Fibroblast of villous mesenchyme (primary cell): ENCODE results near the gene CDKL4. TPM values are rescaled to one million over a fixed set of nuclear protein-coding genes. Genes with fewer than 3 reads are reported as not detected.

Source experiments
- DNase-seq: peaks from one replicate; pipeline ENCODE4 v3.0.0-alpha.2; 2010; ENCODE audit warnings: low read depth
- H3K4me3 ChIP-seq: 2 replicates; pipeline ENCODE4 v1.5.1; 2011; ENCODE audit warnings: low read depth, mild to moderate bottlenecking, low read length
- total RNA-seq: library from RNA; depleted of rRNA; stranded (reverse); fragments of >200 nt; gene quantifications from 2 replicates; pipeline ENCODE4 v1.2.3, GENCODE V29; 2012
- TF ChIP-seq, protein P1 (sequence below): IDR thresholded peaks from 2 replicates; pipeline ENCODE4 v1.5.1; 2012; ENCODE audit warnings: low read depth, mild to moderate bottlenecking, low read length; ENCODE audit not compliant: insufficient read depth

Gene CDKL4
- total RNA-seq, 1 donor = 4.3 TPM

GRCh38 chr2:39266916-39267434, 23.2 kb upstream of the CDKL4 start:
- H3K4me3 ChIP-seq = no peak overlapping the region
- no peak for DNase-seq
- TF ChIP-seq, protein P1, sequence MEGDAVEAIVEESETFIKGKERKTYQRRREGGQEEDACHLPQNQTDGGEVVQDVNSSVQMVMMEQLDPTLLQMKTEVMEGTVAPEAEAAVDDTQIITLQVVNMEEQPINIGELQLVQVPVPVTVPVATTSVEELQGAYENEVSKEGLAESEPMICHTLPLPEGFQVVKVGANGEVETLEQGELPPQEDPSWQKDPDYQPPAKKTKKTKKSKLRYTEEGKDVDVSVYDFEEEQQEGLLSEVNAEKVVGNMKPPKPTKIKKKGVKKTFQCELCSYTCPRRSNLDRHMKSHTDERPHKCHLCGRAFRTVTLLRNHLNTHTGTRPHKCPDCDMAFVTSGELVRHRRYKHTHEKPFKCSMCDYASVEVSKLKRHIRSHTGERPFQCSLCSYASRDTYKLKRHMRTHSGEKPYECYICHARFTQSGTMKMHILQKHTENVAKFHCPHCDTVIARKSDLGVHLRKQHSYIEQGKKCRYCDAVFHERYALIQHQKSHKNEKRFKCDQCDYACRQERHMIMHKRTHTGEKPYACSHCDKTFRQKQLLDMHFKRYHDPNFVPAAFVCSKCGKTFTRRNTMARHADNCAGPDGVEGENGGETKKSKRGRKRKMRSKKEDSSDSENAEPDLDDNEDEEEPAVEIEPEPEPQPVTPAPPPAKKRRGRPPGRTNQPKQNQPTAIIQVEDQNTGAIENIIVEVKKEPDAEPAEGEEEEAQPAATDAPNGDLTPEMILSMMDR = no peak

- DNase-seq = no peak
Measured at GRCh38 chr2:39266139-39266805, 22.5 kb upstream of the CDKL4 start.

DNA sequence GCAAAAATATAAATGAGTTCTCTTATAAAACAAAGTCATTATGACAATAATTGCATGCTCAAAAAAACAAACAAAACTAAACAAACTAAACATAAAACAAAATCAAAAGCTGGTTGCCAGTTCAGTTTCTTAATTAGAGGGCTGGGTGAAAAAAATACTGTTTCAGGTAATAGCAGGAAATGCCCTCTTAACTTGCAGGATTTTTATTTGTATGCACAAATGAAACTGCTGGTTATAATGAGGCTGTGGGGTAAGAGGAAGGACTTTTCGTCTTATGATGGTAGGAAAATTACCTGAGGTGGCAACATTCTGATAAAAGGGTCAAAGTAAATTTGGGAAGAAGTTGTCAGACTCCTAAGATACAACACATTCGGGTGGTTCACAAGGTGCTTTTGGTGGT, 21.5 kb upstream of the CDKL4 start:
- DNase-seq = no peak
- TF ChIP-seq, protein P1 = no peak
- no peak overlapping the region for H3K4me3 ChIP-seq

More at GRCh38 chr2:39266139-39266805, 22.5 kb upstream of the CDKL4 start:
- TF ChIP-seq, protein P1 = no peak
- no peak overlapping the region for H3K4me3 ChIP-seq

DNA sequence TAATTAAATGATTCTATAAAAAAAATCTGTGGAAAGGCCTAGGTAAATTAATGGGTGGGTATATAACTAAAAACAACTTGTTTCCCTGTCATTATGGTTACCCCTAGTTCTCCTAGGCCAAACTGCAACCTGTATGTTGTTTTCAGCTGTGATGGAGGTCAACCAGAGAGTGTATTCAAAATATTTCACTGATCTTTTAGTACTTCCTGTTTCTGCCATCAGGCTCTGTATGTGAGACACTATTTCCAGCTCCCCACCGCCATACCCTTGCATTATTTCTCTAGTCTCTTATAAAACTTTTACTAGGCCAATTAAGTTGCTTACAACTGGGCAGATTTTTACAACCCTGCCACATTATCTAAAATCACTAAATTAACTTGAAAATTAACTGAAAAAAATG, 21.0 kb upstream of the CDKL4 start:
- TF ChIP-seq, protein P1 = no peak
- H3K4me3 ChIP-seq = no peak overlapping the region
- DNase-seq = no peak

DNA sequence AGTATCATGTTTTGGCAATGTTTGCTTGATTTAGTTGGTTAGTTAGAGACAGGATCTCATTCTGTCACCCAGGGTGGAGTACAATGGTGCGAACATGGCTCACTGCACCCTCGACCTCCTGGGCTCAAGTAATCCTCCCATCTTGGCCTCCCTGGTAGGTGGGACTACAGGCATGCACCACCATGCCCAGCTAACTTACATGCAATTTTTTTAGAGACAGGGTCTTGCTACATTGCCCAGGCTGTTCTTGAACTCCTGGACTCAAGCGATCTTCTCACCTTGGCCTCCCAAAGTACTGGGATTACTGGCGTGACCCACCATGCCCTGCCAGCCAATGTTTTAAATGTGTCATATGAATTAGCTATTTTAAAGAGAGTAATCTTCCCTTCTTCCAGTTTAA, 16.3 kb upstream of the CDKL4 start:
- DNase-seq = no peak
- TF ChIP-seq, protein P1 = no peak
- H3K4me3 ChIP-seq = no peak overlapping the region

DNA sequence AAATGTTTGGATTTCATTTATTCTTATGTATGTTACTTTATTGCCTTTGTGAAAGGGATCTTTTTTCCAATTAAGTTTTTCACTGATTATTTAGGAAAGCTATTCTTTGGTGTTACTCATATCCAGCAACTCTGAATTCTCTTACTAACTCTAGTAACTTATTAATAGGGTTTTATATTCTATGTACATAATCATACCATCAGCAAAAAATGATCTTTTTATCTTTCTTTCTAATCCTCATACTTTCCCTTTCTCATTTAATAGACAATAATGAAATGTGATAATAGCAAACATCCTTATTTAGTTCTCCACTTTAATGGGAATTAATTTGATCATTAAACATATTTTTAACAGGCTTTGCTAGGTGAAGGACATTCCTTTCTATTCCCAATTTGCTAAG, 12.3 kb upstream of the CDKL4 start:
- TF ChIP-seq, protein P1 = no peak
- DNase-seq = no peak
- H3K4me3 ChIP-seq = no peak overlapping the region
